ENCODE data around the gene S100Z. TPM values are rescaled to one million over a fixed set of nuclear protein-coding genes. Genes with fewer than 3 reads are reported as not detected.
A peak's percentile ranks its signal among the peaks of the same experiment; 100 is the strongest.

Gene S100Z
- total RNA-seq (2021; ENCODE audit: unreplicated experiment), result not detected
- not detected for polyA plus RNA-seq (2012; ENCODE audit: insufficient read length)
- percentile 18 among the genes with signal in this experiment for Bru-seq, nascent RNA
- percentile 22 among the genes with signal in this experiment for BruChase-seq, experiment 1, labeled RNA remaining after a 2-hour chase
- percentile 26 among the genes with signal in this experiment for BruChase-seq, experiment 2, labeled RNA remaining after a 6-hour chase
- long read RNA-seq, result 0 reads

- ATAC-seq (no peak), DNase-seq (ENCODE audit: low read depth, low spot score) (no peak)
- Histone ChIP-seq H3K4me1 (ENCODE audit: control insufficient read depth, insufficient read depth, low read length) (no peaks in the 10 kb centered on the region), H3K36me3 (ENCODE audit: control insufficient read depth, insufficient read depth, low read length) (no peaks in the 10 kb centered on the region), H3K9me3 (ENCODE audit: control insufficient read depth, insufficient read depth, low read depth, low read length) (no peaks in the 10 kb centered on the region), H3K4me3 (ENCODE audit: low read depth in 2 of 2, low read length in 2 of 2) (no peak within 1 kb of the TSS), H3K27me3 (ENCODE audit: control insufficient read depth, insufficient read depth, low read length) (no peaks in the 10 kb centered on the region), H3K27ac (ENCODE audit: low read length) (no peak within 1 kb of the TSS)
- ChIA-PET POLR2A (no interaction called here), CTCF (no interaction called here)
- in situ Hi-C loops (cut with HindIII; ENCODE audit: low pct_unique_long_range_greater_than_20kb, low sequenced_read_pairs) (no loop called here), intact Hi-C loops (cut with micrococcal nuclease; ENCODE audit: unreplicated experiment) (no loop called here)
- no TSS peak for BruUV-seq (replicated peaks)
- TF ChIP-seq SIN3A (IDR thresholded peaks at IDR 0.05; ENCODE audit: borderline replicate concordance, insufficient read depth, low read depth, low read length) (no peak), POLR2AphosphoS5 (IDR thresholded peaks at IDR 0.05; ENCODE audit: low read depth, low read length) (no peak), TCF7L2 (IDR thresholded peaks at IDR 0.05; ENCODE audit: low read depth, low read length) (no peak), CTCF (IDR thresholded peaks at IDR 0.05) (no peak), REST (IDR thresholded peaks at IDR 0.05; ENCODE audit: insufficient read depth in 1 of 2, low read depth in 2 of 2, low read length in 1 of 2) (no peak)
Measured at GRCh38 chr5:76849419-76850291, at the start of gene S100Z. TSS of gene S100Z (plus strand) at chr5:76850014. CDS start at chr5:76875360, 25,346 bp downstream.

GRCh38 chr5:76800579-76800978, 49.2 kb upstream of the S100Z start:
- ChIA-PET POLR2A (no interaction called here), CTCF (interaction anchor here (0.8 kb wide), 1 partner anchor 26 kb away, joined by 3 read pairs; no protein-coding TSS in a partner anchor)
- Histone ChIP-seq H3K27me3 (ENCODE audit: control insufficient read depth, insufficient read depth, low read length) (no peaks in the 10 kb centered on the region), H3K4me3 (ENCODE audit: low read depth in 2 of 2, low read length in 2 of 2) (no peak overlapping the region), H3K36me3 (ENCODE audit: control insufficient read depth, insufficient read depth, low read length) (no peaks in the 10 kb centered on the region), H3K4me1 (ENCODE audit: control insufficient read depth, insufficient read depth, low read length) (peaks cover 13% of the 10 kb centered on the region), H3K9me3 (ENCODE audit: control insufficient read depth, insufficient read depth, low read depth, low read length) (no peaks in the 10 kb centered on the region), H3K27ac (ENCODE audit: low read length) (peak overlapping the region; percentile 26; the same call in 1 of the 2 replicates)
- ATAC-seq (no peak), DNase-seq (ENCODE audit: low read depth, low spot score) (no peak)
- intact Hi-C loops (cut with micrococcal nuclease; ENCODE audit: unreplicated experiment), result no loop called here
- BruUV-seq (replicated peaks), result no TSS peak
- in situ Hi-C loops (cut with HindIII; ENCODE audit: low pct_unique_long_range_greater_than_20kb, low sequenced_read_pairs), result no loop called here
- TF ChIP-seq REST (IDR thresholded peaks at IDR 0.05; ENCODE audit: insufficient read depth in 1 of 2, low read depth in 2 of 2, low read length in 1 of 2) (no peak), SIN3A (IDR thresholded peaks at IDR 0.05; ENCODE audit: borderline replicate concordance, insufficient read depth, low read depth, low read length) (no peak), POLR2AphosphoS5 (IDR thresholded peaks at IDR 0.05; ENCODE audit: low read depth, low read length) (no peak), CTCF (IDR thresholded peaks at IDR 0.05) (no peak), TCF7L2 (IDR thresholded peaks at IDR 0.05; ENCODE audit: low read depth, low read length) (no peak)

Measured in Panc1 (cell line).